Neural progenitor cell (in vitro differentiated cells): ENCODE measurements around the gene ARL6IP6. TPM values are rescaled to one million over a fixed set of nuclear protein-coding genes. Genes with fewer than 3 reads are reported as not detected.

Source experiments
- DNase-seq: peaks from one replicate; pipeline ENCODE4 v3.0.0-alpha.2; 2016; ENCODE audit warnings: low spot score
- H2AFZ ChIP-seq: fragments of 200-600 bp; sonication (generic); replicated peaks from 2 replicates; pipeline ENCODE4 v1.6.1; 2016; ENCODE audit warnings: antibody characterized with exemption
- H3F3A ChIP-seq: fragments of 200-600 bp; sonication (generic); 2 replicates; pipeline ENCODE4 v1.6.1; 2016; ENCODE audit warnings: antibody characterized with exemption, low read depth
- H3K27ac ChIP-seq: fragments of 200-600 bp; sonication (generic); 2 replicates; pipeline ENCODE4 v1.5.1; 2016; ENCODE audit warnings: mild to moderate bottlenecking
- H3K27me3 ChIP-seq: fragments of 200-600 bp; sonication (generic); 2 replicates; pipeline ENCODE4 v1.6.1; 2016; ENCODE audit warnings: mild to moderate bottlenecking, moderate library complexity
- H3K36me3 ChIP-seq: fragments of 200-600 bp; sonication (generic); 2 replicates; pipeline ENCODE4 v1.5.1; 2016
- H3K4me1 ChIP-seq: fragments of 200-600 bp; sonication (generic); 2 replicates; pipeline ENCODE4 v1.6.1; 2016; ENCODE audit warnings: mixed run types
- H3K4me2 ChIP-seq: fragments of 200-600 bp; sonication (generic); 2 replicates; pipeline ENCODE4 v1.6.1; 2016
- H3K4me3 ChIP-seq: fragments of 200-600 bp; sonication (generic); 2 replicates; pipeline ENCODE4 v1.5.1; 2016
- H3K79me2 ChIP-seq: fragments of 200-600 bp; sonication (generic); 2 replicates; pipeline ENCODE4 v1.6.1; 2016; ENCODE audit warnings: low read depth
- H3K9ac ChIP-seq: fragments of 200-600 bp; sonication (generic); 2 replicates; pipeline ENCODE4 v1.6.1; 2016
- H3K9me3 ChIP-seq: fragments of 200-600 bp; sonication (generic); 2 replicates; pipeline ENCODE4 v1.5.1; 2016; ENCODE audit warnings: low read depth
- H4K20me1 ChIP-seq: fragments of 200-600 bp; sonication (generic); 2 replicates; pipeline ENCODE4 v1.6.1; 2016; ENCODE audit warnings: low read depth
- H3K27ac Mint-ChIP-seq: 3 replicates; pipeline ENCODE4 v1.8.0; 2021; ENCODE audit warnings: mixed read lengths
- H3K27me3 Mint-ChIP-seq: 2 replicates; pipeline ENCODE4 v1.8.0; 2022; ENCODE audit warnings: low read depth, mild to moderate bottlenecking, inconsistent platforms, moderate library complexity, mixed read lengths; ENCODE audit not compliant: insufficient read depth
- H3K36me3 Mint-ChIP-seq: 3 replicates; pipeline ENCODE4 v1.8.0; 2021; ENCODE audit warnings: mixed read lengths
- H3K4me1 Mint-ChIP-seq: 3 replicates; pipeline ENCODE4 v1.8.0; 2021; ENCODE audit warnings: mixed read lengths
- H3K4me3 Mint-ChIP-seq: 3 replicates; pipeline ENCODE4 v1.8.0; 2021; ENCODE audit warnings: mild to moderate bottlenecking, moderate library complexity, mixed read lengths
- H3K9me3 Mint-ChIP-seq: 3 replicates; pipeline ENCODE4 v1.8.0; 2020; ENCODE audit warnings: mixed read lengths
- EZH2 ChIP-seq: fragments of 200-600 bp; sonication (generic); IDR thresholded peaks from 2 replicates; pipeline ENCODE4 v1.6.1; 2017; ENCODE audit warnings: antibody characterized with exemption, mild to moderate bottlenecking, moderate library complexity
- EZH2phosphoT487 ChIP-seq: fragments of 200-600 bp; sonication (generic); IDR thresholded peaks from 2 replicates; pipeline ENCODE4 v1.6.1; 2017; ENCODE audit warnings: antibody characterized with exemption
- total RNA-seq: library from RNA; depleted of rRNA; stranded (reverse); fragments of >200 nt; gene quantifications from 2 replicates; pipeline ENCODE4 v1.2.3, GENCODE V29; 2015; ENCODE audit warnings: low replicate concordance
- TF ChIP-seq, protein P1 (sequence below): fragments of 200-600 bp; sonication (generic); IDR thresholded peaks from 2 replicates; pipeline ENCODE4 v1.5.1; 2017; ENCODE audit warnings: antibody characterized with exemption, mild to moderate bottlenecking

The ARL6IP6 gene
- total RNA-seq, 1 donor from 2014 or later: 104 TPM

DNA sequence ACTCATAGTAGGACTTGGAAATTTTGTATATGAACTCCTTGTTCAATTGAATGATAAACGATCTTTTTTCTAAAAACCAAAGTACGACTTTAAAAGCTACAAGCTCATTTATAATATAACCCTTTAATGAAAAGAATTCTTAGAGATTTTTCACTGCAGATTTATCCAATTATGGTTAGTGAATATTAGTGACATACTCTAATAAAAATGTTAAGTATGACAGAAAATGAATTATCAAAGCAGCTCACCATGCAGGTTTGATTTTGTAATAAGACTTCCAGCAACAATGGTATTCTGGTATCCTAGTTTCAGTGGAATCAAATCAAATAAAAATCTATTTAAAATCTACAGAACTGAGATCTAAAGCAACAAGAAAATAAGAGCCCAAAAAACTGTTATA, 39.6 kb upstream of the ARL6IP6 start:
- Histone ChIP-seq H3K27me3 (no peaks in the 10 kb centered on the region), H3K79me2 (peaks cover 26% of the 10 kb centered on the region), H3K27ac (no peak overlapping the region), H2AFZ (no peak overlapping the region), H3F3A (no peaks in the 10 kb centered on the region), H4K20me1 (no peaks in the 10 kb centered on the region), H3K4me2 (no peak overlapping the region), H3K4me3 (no peak overlapping the region), H3K36me3 (peaks cover 80% of the 10 kb centered on the region), H3K4me1 (no peaks in the 10 kb centered on the region), H3K9me3 (peaks cover 4% of the 10 kb centered on the region), H3K9ac (no peak overlapping the region)
- Mint-ChIP-seq H3K4me1 (peaks cover 7% of the 10 kb centered on the region), H3K4me3 (no peak overlapping the region), H3K27me3 (peaks cover 6% of the 10 kb centered on the region), H3K9me3 (peaks cover 13% of the 10 kb centered on the region), H3K27ac (no peak overlapping the region), H3K36me3 (peaks cover 41% of the 10 kb centered on the region)
- TF ChIP-seq EZH2phosphoT487 (no peak), EZH2 (no peak)
- TF ChIP-seq, protein P1, sequence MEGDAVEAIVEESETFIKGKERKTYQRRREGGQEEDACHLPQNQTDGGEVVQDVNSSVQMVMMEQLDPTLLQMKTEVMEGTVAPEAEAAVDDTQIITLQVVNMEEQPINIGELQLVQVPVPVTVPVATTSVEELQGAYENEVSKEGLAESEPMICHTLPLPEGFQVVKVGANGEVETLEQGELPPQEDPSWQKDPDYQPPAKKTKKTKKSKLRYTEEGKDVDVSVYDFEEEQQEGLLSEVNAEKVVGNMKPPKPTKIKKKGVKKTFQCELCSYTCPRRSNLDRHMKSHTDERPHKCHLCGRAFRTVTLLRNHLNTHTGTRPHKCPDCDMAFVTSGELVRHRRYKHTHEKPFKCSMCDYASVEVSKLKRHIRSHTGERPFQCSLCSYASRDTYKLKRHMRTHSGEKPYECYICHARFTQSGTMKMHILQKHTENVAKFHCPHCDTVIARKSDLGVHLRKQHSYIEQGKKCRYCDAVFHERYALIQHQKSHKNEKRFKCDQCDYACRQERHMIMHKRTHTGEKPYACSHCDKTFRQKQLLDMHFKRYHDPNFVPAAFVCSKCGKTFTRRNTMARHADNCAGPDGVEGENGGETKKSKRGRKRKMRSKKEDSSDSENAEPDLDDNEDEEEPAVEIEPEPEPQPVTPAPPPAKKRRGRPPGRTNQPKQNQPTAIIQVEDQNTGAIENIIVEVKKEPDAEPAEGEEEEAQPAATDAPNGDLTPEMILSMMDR: no peak
- DNase-seq: no peak

DNA sequence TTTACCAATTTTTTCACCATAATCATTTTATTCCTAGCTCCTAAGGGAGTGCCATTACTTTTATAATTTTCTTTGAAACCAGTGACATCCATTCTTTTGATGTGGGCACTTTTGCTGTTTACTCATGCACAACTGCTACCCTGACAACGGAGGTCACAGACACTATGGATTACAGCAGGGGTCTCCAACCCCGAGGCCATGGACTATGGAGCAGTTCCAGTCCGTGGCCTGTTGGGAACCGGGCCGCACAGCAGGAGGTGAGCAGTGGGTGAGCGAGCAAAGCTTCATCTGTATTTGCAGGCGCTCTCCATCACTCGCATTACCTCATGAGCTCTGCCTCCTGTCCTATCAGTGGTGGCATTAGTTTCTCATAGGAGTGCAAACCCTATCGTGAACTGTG, 35.8 kb upstream of the ARL6IP6 start:
- Histone ChIP-seq H2AFZ (no peak overlapping the region), H3K79me2 (peaks cover 64% of the 10 kb centered on the region), H3K4me1 (no peaks in the 10 kb centered on the region), H3K27me3 (no peaks in the 10 kb centered on the region), H4K20me1 (no peaks in the 10 kb centered on the region), H3K9ac (no peak overlapping the region), H3K4me3 (no peak overlapping the region), H3K4me2 (no peak overlapping the region), H3K9me3 (peaks cover 5% of the 10 kb centered on the region), H3K27ac (no peak overlapping the region), H3F3A (no peaks in the 10 kb centered on the region), H3K36me3 (peaks cover 68% of the 10 kb centered on the region)
- no peak overlapping the region for H3K4me3 Mint-ChIP-seq
- H3K36me3 Mint-ChIP-seq: peaks cover 65% of the 10 kb centered on the region
- peaks cover 6% of the 10 kb centered on the region for H3K27me3 Mint-ChIP-seq
- DNase-seq: no peak
- peaks cover 7% of the 10 kb centered on the region for H3K4me1 Mint-ChIP-seq
- TF ChIP-seq EZH2 (no peak), EZH2phosphoT487 (no peak)
- TF ChIP-seq, protein P1: no peak
- peaks cover 44% of the 10 kb centered on the region for H3K9me3 Mint-ChIP-seq
- peak overlapping the region; percentile 9 for H3K27ac Mint-ChIP-seq

DNA sequence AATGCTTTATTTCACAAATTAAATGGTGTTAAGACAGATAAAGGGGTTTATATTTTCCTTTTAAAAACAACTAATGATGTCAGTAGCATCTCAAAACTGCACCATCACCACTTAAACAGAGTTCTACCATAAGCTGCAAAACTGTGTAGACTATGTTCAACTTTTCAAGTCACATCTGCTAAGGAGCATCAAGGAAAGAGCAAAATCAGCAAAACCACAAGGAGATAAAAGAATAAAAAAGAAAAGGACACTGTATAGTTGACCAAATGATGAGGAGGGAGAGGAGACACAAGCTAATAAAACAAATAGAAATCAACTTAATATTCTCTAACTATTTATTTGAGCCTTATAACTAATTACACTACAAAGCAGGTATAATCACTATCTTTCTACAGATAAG, 35.0 kb upstream of the ARL6IP6 start:
- no peaks in the 10 kb centered on the region for H3K27me3 ChIP-seq
- H3K9me3 Mint-ChIP-seq: peaks cover 44% of the 10 kb centered on the region
- no peak overlapping the region for H3K4me2 ChIP-seq
- peaks cover 66% of the 10 kb centered on the region for H3K36me3 ChIP-seq
- peaks cover 71% of the 10 kb centered on the region for H3K79me2 ChIP-seq
- H3K4me1 ChIP-seq: no peaks in the 10 kb centered on the region
- no peak overlapping the region for H3K9ac ChIP-seq
- peaks cover 6% of the 10 kb centered on the region for H3K27me3 Mint-ChIP-seq
- no peak overlapping the region for H2AFZ ChIP-seq
- H3F3A ChIP-seq: no peaks in the 10 kb centered on the region
- H3K4me1 Mint-ChIP-seq: peaks cover 7% of the 10 kb centered on the region
- H3K27ac ChIP-seq: no peak overlapping the region
- no peak for DNase-seq
- H3K36me3 Mint-ChIP-seq: peaks cover 71% of the 10 kb centered on the region
- no peak overlapping the region for H3K4me3 Mint-ChIP-seq
- peaks cover 5% of the 10 kb centered on the region for H3K9me3 ChIP-seq
- H3K27ac Mint-ChIP-seq: no peak overlapping the region
- TF ChIP-seq EZH2phosphoT487 (no peak), EZH2 (no peak)
- TF ChIP-seq, protein P1: no peak
- no peaks in the 10 kb centered on the region for H4K20me1 ChIP-seq
- no peak overlapping the region for H3K4me3 ChIP-seq
